Measurements from ENCODE around the gene FIZ1.
"Not testable (repeated sequence)": the region's sequence is repeated elsewhere in the genome, so short reads cannot be mapped to it uniquely, and the experiment has no call there.

Gene FIZ1

GRCh38 chr19:55590617-55591016 is 8.7 kb downstream of the FIZ1 start:
- H3K4me3 ChIP-seq (ENCODE audit: control insufficient read depth, low read depth, low read length): no peak overlapping the region
- TF ChIP-seq, protein P1, sequence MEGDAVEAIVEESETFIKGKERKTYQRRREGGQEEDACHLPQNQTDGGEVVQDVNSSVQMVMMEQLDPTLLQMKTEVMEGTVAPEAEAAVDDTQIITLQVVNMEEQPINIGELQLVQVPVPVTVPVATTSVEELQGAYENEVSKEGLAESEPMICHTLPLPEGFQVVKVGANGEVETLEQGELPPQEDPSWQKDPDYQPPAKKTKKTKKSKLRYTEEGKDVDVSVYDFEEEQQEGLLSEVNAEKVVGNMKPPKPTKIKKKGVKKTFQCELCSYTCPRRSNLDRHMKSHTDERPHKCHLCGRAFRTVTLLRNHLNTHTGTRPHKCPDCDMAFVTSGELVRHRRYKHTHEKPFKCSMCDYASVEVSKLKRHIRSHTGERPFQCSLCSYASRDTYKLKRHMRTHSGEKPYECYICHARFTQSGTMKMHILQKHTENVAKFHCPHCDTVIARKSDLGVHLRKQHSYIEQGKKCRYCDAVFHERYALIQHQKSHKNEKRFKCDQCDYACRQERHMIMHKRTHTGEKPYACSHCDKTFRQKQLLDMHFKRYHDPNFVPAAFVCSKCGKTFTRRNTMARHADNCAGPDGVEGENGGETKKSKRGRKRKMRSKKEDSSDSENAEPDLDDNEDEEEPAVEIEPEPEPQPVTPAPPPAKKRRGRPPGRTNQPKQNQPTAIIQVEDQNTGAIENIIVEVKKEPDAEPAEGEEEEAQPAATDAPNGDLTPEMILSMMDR (IDR thresholded peaks at IDR 0.05; ENCODE audit: control insufficient read depth, insufficient read depth, low read depth, low read length, missing control alignments): no peak
- DNase-seq (ENCODE audit: low read depth): no peak

- TF ChIP-seq, protein P1 (IDR thresholded peaks at IDR 0.05; ENCODE audit: control insufficient read depth, insufficient read depth, low read depth, low read length, missing control alignments): no peak
- DNase-seq (ENCODE audit: low read depth): no peak
Measured at GRCh38 chr19:55590109-55590508, 9.2 kb downstream of the FIZ1 start.

DNA sequence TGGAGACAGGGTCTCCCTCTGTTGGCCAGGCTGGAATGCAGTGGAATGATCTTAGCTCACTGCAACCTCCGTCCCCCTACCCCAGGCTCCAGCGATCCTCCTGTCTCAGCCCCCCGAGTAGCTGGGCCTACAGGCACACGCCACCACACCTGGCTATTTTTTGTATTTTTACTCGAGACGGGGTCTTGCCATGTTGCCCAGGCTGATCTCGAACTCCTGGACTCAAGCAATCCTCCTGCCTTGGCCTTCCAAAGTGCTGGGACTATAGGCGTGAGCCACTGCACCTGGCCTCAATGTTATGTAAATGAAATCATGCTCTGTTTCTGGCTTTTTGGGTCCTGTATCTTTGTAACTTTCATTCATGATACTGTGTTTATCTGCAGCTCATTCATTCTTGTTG is 10.6 kb downstream of the FIZ1 start:
- DNase-seq (ENCODE audit: low read depth): no peak
- no peak overlapping the region for H3K4me3 ChIP-seq (ENCODE audit: control insufficient read depth, low read depth, low read length)
- TF ChIP-seq, protein P1 (IDR thresholded peaks at IDR 0.05; ENCODE audit: control insufficient read depth, insufficient read depth, low read depth, low read length, missing control alignments): no peak

More at GRCh38 chr19:55590109-55590508, 9.2 kb downstream of the FIZ1 start:
- no peak overlapping the region for H3K4me3 ChIP-seq (ENCODE audit: control insufficient read depth, low read depth, low read length)

DNA sequence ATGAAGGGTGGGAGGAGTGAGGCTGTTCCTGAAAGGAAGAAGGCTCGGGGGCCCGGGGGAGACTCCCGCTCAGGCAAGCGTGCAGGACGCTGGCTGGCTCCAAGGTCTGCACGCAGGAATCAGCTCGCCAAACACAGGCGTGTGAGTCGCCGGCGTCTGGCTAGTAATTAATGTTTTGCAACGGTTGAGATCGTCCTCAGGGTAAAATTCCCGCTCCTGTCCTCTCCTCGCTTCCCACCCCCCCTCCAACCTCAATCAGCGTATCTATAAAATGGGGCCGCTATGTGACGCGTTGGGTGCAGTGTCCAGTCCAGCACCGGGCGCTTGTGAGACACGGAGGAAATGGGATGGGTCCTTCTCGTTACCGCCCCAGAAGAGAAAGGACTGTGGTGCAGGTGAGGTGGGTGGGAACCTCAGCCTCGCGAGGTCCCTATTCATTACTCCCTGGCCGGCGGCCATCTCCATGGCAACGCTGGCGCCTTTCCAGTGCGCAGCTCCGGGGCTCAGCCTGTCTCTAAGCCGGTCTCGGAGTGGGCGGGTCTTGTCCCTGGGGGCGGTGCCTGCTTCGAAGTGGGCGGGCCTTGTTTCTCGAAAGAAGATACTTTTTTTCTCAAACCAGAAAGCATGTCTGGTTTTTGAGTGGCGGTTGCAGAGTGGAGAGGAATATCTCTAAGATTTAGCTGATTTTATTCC is 12.2 kb downstream of the FIZ1 start:
- TF ChIP-seq, protein P1 (IDR thresholded peaks at IDR 0.05; ENCODE audit: control insufficient read depth, insufficient read depth, low read depth, low read length, missing control alignments): no peak
- H3K4me3 ChIP-seq (ENCODE audit: control insufficient read depth, low read depth, low read length): peak overlapping the region; percentile 57
- no peak for DNase-seq (ENCODE audit: low read depth)

GRCh38 chr19:55585658-55586339 is 13.5 kb downstream of the FIZ1 start:
- TF ChIP-seq, protein P1 (IDR thresholded peaks at IDR 0.05; ENCODE audit: control insufficient read depth, insufficient read depth, low read depth, low read length, missing control alignments): no peak
- peak overlapping the region; percentile 41 for H3K4me3 ChIP-seq (ENCODE audit: control insufficient read depth, low read depth, low read length)
- no peak for DNase-seq (ENCODE audit: low read depth)

DNA sequence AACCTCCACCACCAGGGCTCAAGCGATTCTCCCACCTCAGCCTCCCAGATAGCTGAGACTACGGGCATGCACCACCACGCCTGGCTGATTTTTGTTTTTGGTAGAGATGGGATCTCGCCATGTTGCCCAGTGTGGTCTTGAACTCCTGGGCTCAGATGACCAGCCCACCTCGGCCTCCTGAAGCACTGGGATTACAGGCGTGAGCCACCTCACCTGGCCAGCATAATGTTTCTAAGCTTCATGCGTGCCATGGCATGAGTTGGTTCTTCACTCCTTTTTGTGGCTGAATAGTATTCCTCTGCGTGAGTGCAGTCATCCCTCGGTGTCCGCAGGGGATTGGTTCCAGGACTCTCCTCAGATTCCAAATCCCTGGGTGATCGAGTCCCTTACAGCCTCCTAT is 14.4 kb downstream of the FIZ1 start:
- TF ChIP-seq, protein P1 (IDR thresholded peaks at IDR 0.05; ENCODE audit: control insufficient read depth, insufficient read depth, low read depth, low read length, missing control alignments): no peak
- DNase-seq (ENCODE audit: low read depth): no peak
- H3K4me3 ChIP-seq (ENCODE audit: control insufficient read depth, low read depth, low read length): no peak overlapping the region

DNA sequence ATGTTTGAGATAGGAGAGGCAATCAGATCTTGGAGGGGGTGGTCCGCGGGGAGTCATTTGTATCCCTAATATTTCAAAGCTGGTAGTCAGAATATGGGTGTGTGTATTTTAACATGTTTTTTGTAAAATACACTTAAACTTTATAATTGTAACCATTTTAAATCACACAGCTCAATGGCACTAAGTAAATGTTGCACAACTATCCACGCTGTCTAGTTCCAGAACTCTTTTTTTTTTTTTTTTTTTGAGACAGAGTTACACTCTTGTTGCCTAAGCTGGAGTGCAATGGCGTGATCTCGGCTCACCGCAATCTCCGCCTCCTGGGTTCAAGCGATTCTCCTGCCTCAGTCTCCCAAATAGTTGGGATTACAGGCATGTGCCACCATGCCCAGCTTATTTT is 15.4 kb downstream of the FIZ1 start:
- not testable (repeated sequence) for DNase-seq (ENCODE audit: low read depth); H3K4me3 ChIP-seq (ENCODE audit: control insufficient read depth, low read depth, low read length)

GRCh38 chr19:55582284-55582683 is 17.0 kb downstream of the FIZ1 start:
- not testable (repeated sequence) for DNase-seq (ENCODE audit: low read depth); H3K4me3 ChIP-seq (ENCODE audit: control insufficient read depth, low read depth, low read length)

All from AG09309 (cell line).